ENCODE results near the gene LMF1. TPM values are rescaled to one million over a fixed set of nuclear protein-coding genes. Genes with fewer than 3 reads are reported as not detected.

Gene LMF1
- polyA plus RNA-seq, 3 donors: 5.9 to 14.7 (median 10.6) TPM

DNA sequence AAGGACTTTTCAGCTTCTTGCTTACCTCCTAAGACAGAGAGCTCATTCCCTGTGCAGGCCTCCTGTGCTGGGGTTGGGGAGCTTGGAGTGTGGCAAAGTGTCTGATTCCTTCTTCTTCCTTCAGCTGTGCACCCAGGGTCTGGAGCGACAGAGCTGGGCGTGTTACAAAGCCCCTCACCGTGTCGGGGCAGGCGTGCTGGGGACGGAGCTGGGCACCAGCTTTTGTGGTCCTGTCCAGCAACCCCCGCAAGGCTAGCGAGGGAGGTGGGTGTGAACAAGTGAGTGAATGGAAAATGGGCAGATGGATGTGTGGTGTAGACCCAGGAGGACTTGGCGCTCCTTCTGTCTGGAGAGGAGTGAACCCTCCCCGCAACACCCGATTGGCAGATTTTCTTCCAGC, 34.5 kb upstream of the LMF1 start:
- TF ChIP-seq, protein P1, sequence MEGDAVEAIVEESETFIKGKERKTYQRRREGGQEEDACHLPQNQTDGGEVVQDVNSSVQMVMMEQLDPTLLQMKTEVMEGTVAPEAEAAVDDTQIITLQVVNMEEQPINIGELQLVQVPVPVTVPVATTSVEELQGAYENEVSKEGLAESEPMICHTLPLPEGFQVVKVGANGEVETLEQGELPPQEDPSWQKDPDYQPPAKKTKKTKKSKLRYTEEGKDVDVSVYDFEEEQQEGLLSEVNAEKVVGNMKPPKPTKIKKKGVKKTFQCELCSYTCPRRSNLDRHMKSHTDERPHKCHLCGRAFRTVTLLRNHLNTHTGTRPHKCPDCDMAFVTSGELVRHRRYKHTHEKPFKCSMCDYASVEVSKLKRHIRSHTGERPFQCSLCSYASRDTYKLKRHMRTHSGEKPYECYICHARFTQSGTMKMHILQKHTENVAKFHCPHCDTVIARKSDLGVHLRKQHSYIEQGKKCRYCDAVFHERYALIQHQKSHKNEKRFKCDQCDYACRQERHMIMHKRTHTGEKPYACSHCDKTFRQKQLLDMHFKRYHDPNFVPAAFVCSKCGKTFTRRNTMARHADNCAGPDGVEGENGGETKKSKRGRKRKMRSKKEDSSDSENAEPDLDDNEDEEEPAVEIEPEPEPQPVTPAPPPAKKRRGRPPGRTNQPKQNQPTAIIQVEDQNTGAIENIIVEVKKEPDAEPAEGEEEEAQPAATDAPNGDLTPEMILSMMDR (IDR thresholded peaks at IDR 0.05): no peak
- no peaks in the 10 kb centered on the region for H3K27me3 ChIP-seq (ENCODE audit: control insufficient read depth in 2 of 2, insufficient read depth in 2 of 2, low read length in 2 of 2)
- Mint-ChIP-seq H3K36me3 (no peaks in the 10 kb centered on the region), H3K4me1 (no peaks in the 10 kb centered on the region), H3K9me3 (peaks cover 0 to 3% (median 0%) of the 10 kb centered on the region in 7 donors), H3K27ac (peak overlapping the region in 1 of 7 donors; percentile 44), H3K4me3 (no peak overlapping the region), H3K27me3 (ENCODE audit: low read depth in 3 of 3) (peaks cover 4 to 11% (median 10%) of the 10 kb centered on the region in 3 donors)
- intact Hi-C loops (cut with micrococcal nuclease): no loop called here
- H2AFZ ChIP-seq (ENCODE audit: insufficient read depth, low read depth, low read length, poor library complexity, severe bottlenecking): no peak overlapping the region
- no peaks in the 10 kb centered on the region for H3K9me3 ChIP-seq (replicated peaks in 1 of 2; ENCODE audit: control insufficient read depth in 1 of 2, insufficient read depth in 1 of 2, low read length in 2 of 2)
- no peaks in the 10 kb centered on the region for H3K79me2 ChIP-seq (ENCODE audit: insufficient read depth, low read length)
- no peaks in the 10 kb centered on the region for H3K4me1 ChIP-seq (ENCODE audit: control insufficient read depth in 1 of 2, insufficient read depth in 2 of 2, low read length in 2 of 2)
- H3K4me2 ChIP-seq (replicated peaks; ENCODE audit: extremely low read depth, low read length, poor library complexity, severe bottlenecking): no peak overlapping the region
- no peak overlapping the region for H3K9ac ChIP-seq (ENCODE audit: insufficient read depth, low read length, poor library complexity, severe bottlenecking)
- H3K36me3 ChIP-seq (replicated peaks in 1 of 2; ENCODE audit: control insufficient read depth in 1 of 2, insufficient read depth in 2 of 2, low read length in 2 of 2): no peaks in the 10 kb centered on the region
- H3K4me3 ChIP-seq (replicated peaks in 1 of 3; ENCODE audit: low read depth in 2 of 3, low read length in 3 of 3): no peak overlapping the region
- no peak for DNase-seq
- 97% methylated on average over 6 of the region's 11 CpGs for WGBS (ENCODE audit: insufficient coverage)
- no peak overlapping the region for H3K27ac ChIP-seq (ENCODE audit: low read depth in 1 of 2, low read length in 2 of 2)
- H4K20me1 ChIP-seq (ENCODE audit: insufficient read depth, low read length): no peaks in the 10 kb centered on the region

DNA sequence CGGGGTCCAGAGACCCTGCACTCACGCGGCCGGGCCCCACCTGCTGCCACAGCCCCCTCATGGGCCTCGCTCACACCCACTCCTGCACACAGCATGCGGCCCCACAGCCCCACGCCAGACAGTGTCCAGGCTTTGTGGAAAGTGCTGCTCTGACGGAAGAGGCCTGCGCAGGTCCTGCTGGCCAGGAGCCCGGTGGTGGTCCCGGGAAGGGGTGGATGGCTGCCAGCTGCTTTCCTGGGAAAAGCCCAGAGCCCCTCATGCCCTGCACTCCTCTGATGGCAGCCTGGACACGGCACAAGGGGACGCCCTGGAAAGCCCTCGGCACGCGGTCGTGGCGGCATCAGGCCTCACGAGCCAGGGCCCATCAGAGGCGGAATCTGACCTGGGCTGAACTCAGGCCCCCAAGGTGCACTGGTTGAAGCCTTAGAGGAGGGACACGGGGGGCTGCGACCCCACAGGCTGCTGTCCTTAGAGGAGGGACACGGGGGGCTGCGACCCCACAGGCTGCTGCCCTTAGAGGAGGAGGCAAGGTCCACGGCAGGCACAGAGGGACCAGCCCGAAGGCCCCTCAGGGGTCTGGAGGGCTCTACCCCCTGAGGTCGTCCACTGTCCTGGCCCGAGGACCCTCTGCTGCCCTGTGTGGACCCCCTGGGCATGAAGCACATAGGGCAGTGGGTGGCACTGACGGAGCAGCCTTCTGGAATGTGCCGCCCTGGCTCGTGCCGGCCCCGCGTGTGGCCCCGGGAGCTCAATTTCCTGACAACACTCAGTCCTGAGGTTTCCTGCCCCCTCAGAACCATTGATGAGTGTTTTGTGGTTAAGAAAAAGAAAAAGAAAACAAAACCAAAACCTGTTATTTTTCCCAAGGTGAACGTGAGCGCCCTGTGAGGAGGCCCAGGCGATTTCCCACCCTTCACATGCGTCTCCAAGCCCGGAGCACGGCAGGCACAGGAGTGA, 32.9 kb upstream of the LMF1 start:
- Histone ChIP-seq H3K9ac (ENCODE audit: insufficient read depth, low read length, poor library complexity, severe bottlenecking) (no peak overlapping the region), H3K4me2 (replicated peaks; ENCODE audit: extremely low read depth, low read length, poor library complexity, severe bottlenecking) (no peak overlapping the region), H3K9me3 (replicated peaks in 1 of 2; ENCODE audit: control insufficient read depth in 1 of 2, insufficient read depth in 1 of 2, low read length in 2 of 2) (no peaks in the 10 kb centered on the region), H3K27ac (ENCODE audit: low read depth in 1 of 2, low read length in 2 of 2) (no peak overlapping the region), H3K4me3 (replicated peaks in 1 of 3; ENCODE audit: low read depth in 2 of 3, low read length in 3 of 3) (no peak overlapping the region), H3K79me2 (ENCODE audit: insufficient read depth, low read length) (no peaks in the 10 kb centered on the region), H3K4me1 (ENCODE audit: control insufficient read depth in 1 of 2, insufficient read depth in 2 of 2, low read length in 2 of 2) (no peaks in the 10 kb centered on the region), H2AFZ (ENCODE audit: insufficient read depth, low read depth, low read length, poor library complexity, severe bottlenecking) (no peak overlapping the region), H3K27me3 (ENCODE audit: control insufficient read depth in 2 of 2, insufficient read depth in 2 of 2, low read length in 2 of 2) (no peaks in the 10 kb centered on the region), H4K20me1 (ENCODE audit: insufficient read depth, low read length) (no peaks in the 10 kb centered on the region), H3K36me3 (replicated peaks in 1 of 2; ENCODE audit: control insufficient read depth in 1 of 2, insufficient read depth in 2 of 2, low read length in 2 of 2) (no peaks in the 10 kb centered on the region)
- Mint-ChIP-seq H3K27ac (no peak overlapping the region), H3K27me3 (ENCODE audit: low read depth in 3 of 3) (peaks cover 5 to 11% (median 8%) of the 10 kb centered on the region in 3 donors), H3K36me3 (no peaks in the 10 kb centered on the region), H3K4me3 (no peak overlapping the region), H3K4me1 (no peaks in the 10 kb centered on the region), H3K9me3 (peaks cover 0 to 2% (median 0%) of the 10 kb centered on the region in 7 donors)
- TF ChIP-seq, protein P1 (IDR thresholded peaks at IDR 0.05): no peak
- intact Hi-C loops (cut with micrococcal nuclease): loop anchor here in 1 of 2 donors (5.0 kb wide), 1 partner anchor 171 kb away; no protein-coding TSS in a partner anchor
- 72% methylated on average over 34 of the region's 41 CpGs for WGBS (ENCODE audit: insufficient coverage)
- no peak for DNase-seq

Data from CD14-positive monocyte (primary cell).